ENCODE results near the gene ZNF174. TPM values are rescaled to one million over a fixed set of nuclear protein-coding genes. Genes with fewer than 3 reads are reported as not detected.
A peak's percentile ranks its signal among the peaks of the same experiment; 100 is the strongest.

Gene ZNF174
- total RNA-seq, 4 donors from 2014 or later, result 12.1 to 16.7 (median 16.1) TPM

- Histone ChIP-seq H3K4me3 (replicated peaks in 1 of 3) (peak overlapping the region; percentile 43 to 80 (median 53)), H3K9me3 (no peaks in the 10 kb centered on the region), H3K27me3 (no peaks in the 10 kb centered on the region), H3K36me3 (no peaks in the 10 kb centered on the region), H3K27ac (peak overlapping the region; percentile 87 to 98 (median 91)), H3K4me1 (peaks cover 29 to 39% of the 10 kb centered on the region in 2 donors)
- DNase-seq, result peak; percentile 95 to 96
- TF ChIP-seq POLR2A (IDR thresholded peaks at IDR 0.05), result peak in 1 of 2 donors; percentile 58
- TF ChIP-seq CTCF (IDR thresholded peaks at IDR 0.05), result peak in 3 of 6 experiments; percentile 45 to 58 (median 49)
- WGBS, 2 donors, result 1% methylated on average over 26 to 38 of the region's 83 CpGs
- intact Hi-C loops (cut with DNase I), result no loop called here
Observed at GRCh38 chr16:3457434-3458252, 56.6 kb downstream of the ZNF174 start.

- H3K9me3 ChIP-seq, result no peaks in the 10 kb centered on the region
- intact Hi-C loops (cut with DNase I), result no loop called here
- DNase-seq, result peak; percentile 34 to 44
- peak overlapping the region; percentile 11 to 80 (median 53) for H3K4me3 ChIP-seq (replicated peaks in 1 of 3)
- no peaks in the 10 kb centered on the region for H3K27me3 ChIP-seq
- WGBS, 2 donors, result 0% methylated on average over 5 to 12 of the region's 47 CpGs
- peaks cover 29 to 39% of the 10 kb centered on the region in 2 donors for H3K4me1 ChIP-seq
- peak overlapping the region; percentile 87 to 98 (median 91) for H3K27ac ChIP-seq
- TF ChIP-seq POLR2A (IDR thresholded peaks at IDR 0.05) (no peak), CTCF (IDR thresholded peaks at IDR 0.05) (no peak)
- H3K36me3 ChIP-seq, result no peaks in the 10 kb centered on the region
Observed at GRCh38 chr16:3458278-3458851, 57.4 kb downstream of the ZNF174 start.

- H3K27me3 ChIP-seq, result no peaks in the 10 kb centered on the region
- peak overlapping the region; percentile 87 to 98 (median 91) for H3K27ac ChIP-seq
- intact Hi-C loops (cut with DNase I), result no loop called here
- 3 to 4% methylated on average over 10 of the region's 10 CpGs for WGBS, 2 donors
- H3K4me3 ChIP-seq (replicated peaks in 1 of 3), result peak overlapping the region; percentile 11 to 80 (median 53)
- H3K36me3 ChIP-seq, result no peaks in the 10 kb centered on the region
- peak; percentile 25 to 30 for DNase-seq
- peaks cover 29 to 39% of the 10 kb centered on the region in 2 donors for H3K4me1 ChIP-seq
- peak in 1 of 2 donors; percentile 24 for TF ChIP-seq POLR2A (IDR thresholded peaks at IDR 0.05)
- TF ChIP-seq CTCF (IDR thresholded peaks at IDR 0.05), result no peak
- H3K9me3 ChIP-seq, result no peaks in the 10 kb centered on the region
Observed at GRCh38 chr16:3458852-3459361, 57.9 kb downstream of the ZNF174 start.

Other genes with a start within 250 kb of the ZNF174 start
- gene OR1F1, start 213.0 kb upstream of the ZNF174 start, total RNA-seq, result not detected
- 10 to 100 TPM in 2 of 4 donors, 1 to 10 TPM in 2; 6.4 to 10.8 (median 9.4) TPM for gene ZNF200, start 166.1 kb upstream of the ZNF174 start, total RNA-seq
- 1 to 10 TPM in 1 of 4 donors, under 1 TPM in 3; 0.22 to 2.2 (median 0.54) TPM for gene MEFV, start 144.6 kb upstream of the ZNF174 start, total RNA-seq
- gene ZNF263, start 117.7 kb upstream of the ZNF174 start, total RNA-seq, result 10 to 100 TPM; 44.6 to 62.2 (median 60.6) TPM
- 10 to 100 TPM in 3 of 4 donors, 1 to 10 TPM in 1; 8.6 to 16.2 (median 12.7) TPM for gene TIGD7, start 95.8 kb upstream of the ZNF174 start, total RNA-seq
- gene ZNF75A, start 95.7 kb upstream of the ZNF174 start, total RNA-seq, result 10 to 100 TPM; 36.5 to 61.5 (median 45.7) TPM
- 1 to 10 TPM in 2 of 4 donors, under 1 TPM in 1, not detected in 1; 0.68 to 2.0 (median 1.1) TPM for gene OR2C1, start 45.3 kb upstream of the ZNF174 start, total RNA-seq
- 10 to 100 TPM; 12.0 to 20.2 (median 15.4) TPM for gene ZSCAN32, start 211 bp upstream of the ZNF174 start, total RNA-seq
- gene ZNF597, start 42.3 kb downstream of the ZNF174 start, total RNA-seq, result 1 to 10 TPM; 2.7 to 6.8 (median 4.3) TPM
- gene NAA60, start 42.5 kb downstream of the ZNF174 start, total RNA-seq, result 10 to 100 TPM; 22.7 to 42.2 (median 31.0) TPM
- not detected for gene C16orf90, start 94.3 kb downstream of the ZNF174 start, total RNA-seq
- gene CLUAP1, start 99.8 kb downstream of the ZNF174 start, total RNA-seq, result 10 to 100 TPM; 24.6 to 31.6 (median 29.4) TPM
- gene NLRC3, start 176.2 kb downstream of the ZNF174 start, total RNA-seq, result 1 to 10 TPM; 1.3 to 4.7 (median 1.4) TPM
- gene SLX4, start 210.4 kb downstream of the ZNF174 start, total RNA-seq, result 1 to 10 TPM; 2.7 to 4.9 (median 4.5) TPM